ENCODE data around the gene CTNNB1.

DNA sequence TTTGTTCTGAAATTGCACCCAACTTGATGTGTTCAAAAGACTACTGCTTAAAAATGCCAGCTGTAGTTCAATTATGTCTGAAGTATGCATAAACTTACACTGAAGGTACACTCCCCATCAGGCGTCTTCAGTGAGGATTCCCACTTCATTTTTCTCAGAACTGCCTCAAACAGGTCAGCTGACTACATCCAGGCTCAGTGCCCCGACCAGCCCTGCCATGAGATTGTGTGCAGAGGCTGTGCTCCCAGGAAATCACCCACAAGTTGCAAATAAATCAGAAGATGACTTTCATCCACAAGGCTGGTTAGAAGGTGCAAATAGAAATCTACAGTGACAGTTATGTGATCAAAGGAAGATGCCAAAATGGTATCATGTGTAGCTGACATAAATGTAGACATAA lies 51.5 kb downstream of the CTNNB1 start:
- TF ChIP-seq, protein P1, sequence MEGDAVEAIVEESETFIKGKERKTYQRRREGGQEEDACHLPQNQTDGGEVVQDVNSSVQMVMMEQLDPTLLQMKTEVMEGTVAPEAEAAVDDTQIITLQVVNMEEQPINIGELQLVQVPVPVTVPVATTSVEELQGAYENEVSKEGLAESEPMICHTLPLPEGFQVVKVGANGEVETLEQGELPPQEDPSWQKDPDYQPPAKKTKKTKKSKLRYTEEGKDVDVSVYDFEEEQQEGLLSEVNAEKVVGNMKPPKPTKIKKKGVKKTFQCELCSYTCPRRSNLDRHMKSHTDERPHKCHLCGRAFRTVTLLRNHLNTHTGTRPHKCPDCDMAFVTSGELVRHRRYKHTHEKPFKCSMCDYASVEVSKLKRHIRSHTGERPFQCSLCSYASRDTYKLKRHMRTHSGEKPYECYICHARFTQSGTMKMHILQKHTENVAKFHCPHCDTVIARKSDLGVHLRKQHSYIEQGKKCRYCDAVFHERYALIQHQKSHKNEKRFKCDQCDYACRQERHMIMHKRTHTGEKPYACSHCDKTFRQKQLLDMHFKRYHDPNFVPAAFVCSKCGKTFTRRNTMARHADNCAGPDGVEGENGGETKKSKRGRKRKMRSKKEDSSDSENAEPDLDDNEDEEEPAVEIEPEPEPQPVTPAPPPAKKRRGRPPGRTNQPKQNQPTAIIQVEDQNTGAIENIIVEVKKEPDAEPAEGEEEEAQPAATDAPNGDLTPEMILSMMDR (optimal IDR thresholded peaks at IDR 0.05 in 1 of 3, IDR thresholded peaks at IDR 0.05 in 1 of 3, conservative IDR thresholded peaks at IDR 0.05 in 1 of 3; ENCODE audit: extremely low read depth in 1 of 3, insufficient read depth in 2 of 3, low read length in 3 of 3) = no peak
- TF ChIP-seq EZH2 (IDR thresholded peaks at IDR 0.05; ENCODE audit: low read length) = no peak

Data from keratinocyte (primary cell).